Keratinocyte (primary cell): ENCODE results near the gene GSTA3.

Experiments
- EZH2 ChIP-seq: IDR thresholded peaks from one replicate; pipeline ENCODE4 v1.6.1; 2012; ENCODE audit warnings: inconsistent platforms, mild to moderate bottlenecking, low read length, moderate library complexity
- TF ChIP-seq, protein P1 (sequence below), 3 experiments: IDR thresholded peaks in 1 of 3; conservative IDR thresholded peaks in 1 of 3; optimal IDR thresholded peaks in 1 of 3; 2 replicates in 2 of 3; 3 replicates in 1 of 3; pipeline versions ENCODE3 to v1.5.1; 2011; ENCODE audit warnings: low read length in 3 of 3, mild to moderate bottlenecking in 3 of 3, moderate library complexity in 2 of 3, control low read depth in 1 of 3, inconsistent platforms in 1 of 3; ENCODE audit not compliant: insufficient read depth in 2 of 3; ENCODE audit errors: extremely low read depth in 1 of 3

DNA sequence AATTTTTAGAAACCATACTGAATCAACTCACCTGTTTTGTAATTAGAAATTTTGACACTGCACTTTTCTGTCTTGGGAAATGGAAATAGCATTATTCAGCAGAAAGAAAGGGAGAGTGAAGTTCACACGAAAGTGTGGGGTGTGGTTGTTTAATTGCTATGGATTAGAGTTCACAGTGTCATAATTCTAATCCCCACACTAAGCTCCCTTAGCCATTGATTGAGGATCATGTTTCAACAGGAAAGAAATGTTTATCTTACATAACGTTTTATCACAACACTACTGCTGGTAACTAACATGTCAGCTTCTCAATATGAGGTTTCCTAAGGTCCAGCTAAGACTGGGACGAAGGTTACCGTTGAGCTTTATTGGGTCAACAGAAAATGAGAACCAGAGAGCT, 37.5 kb downstream of the GSTA3 start:
- TF ChIP-seq, protein P1, sequence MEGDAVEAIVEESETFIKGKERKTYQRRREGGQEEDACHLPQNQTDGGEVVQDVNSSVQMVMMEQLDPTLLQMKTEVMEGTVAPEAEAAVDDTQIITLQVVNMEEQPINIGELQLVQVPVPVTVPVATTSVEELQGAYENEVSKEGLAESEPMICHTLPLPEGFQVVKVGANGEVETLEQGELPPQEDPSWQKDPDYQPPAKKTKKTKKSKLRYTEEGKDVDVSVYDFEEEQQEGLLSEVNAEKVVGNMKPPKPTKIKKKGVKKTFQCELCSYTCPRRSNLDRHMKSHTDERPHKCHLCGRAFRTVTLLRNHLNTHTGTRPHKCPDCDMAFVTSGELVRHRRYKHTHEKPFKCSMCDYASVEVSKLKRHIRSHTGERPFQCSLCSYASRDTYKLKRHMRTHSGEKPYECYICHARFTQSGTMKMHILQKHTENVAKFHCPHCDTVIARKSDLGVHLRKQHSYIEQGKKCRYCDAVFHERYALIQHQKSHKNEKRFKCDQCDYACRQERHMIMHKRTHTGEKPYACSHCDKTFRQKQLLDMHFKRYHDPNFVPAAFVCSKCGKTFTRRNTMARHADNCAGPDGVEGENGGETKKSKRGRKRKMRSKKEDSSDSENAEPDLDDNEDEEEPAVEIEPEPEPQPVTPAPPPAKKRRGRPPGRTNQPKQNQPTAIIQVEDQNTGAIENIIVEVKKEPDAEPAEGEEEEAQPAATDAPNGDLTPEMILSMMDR (optimal IDR thresholded peaks at IDR 0.05 in 1 of 3, IDR thresholded peaks at IDR 0.05 in 1 of 3, conservative IDR thresholded peaks at IDR 0.05 in 1 of 3; ENCODE audit: extremely low read depth in 1 of 3, insufficient read depth in 2 of 3, low read length in 3 of 3), result no peak
- no peak for TF ChIP-seq EZH2
